Thyroid gland (tissue), 4 donors: Measurements from ENCODE around the gene CITED4.

Source experiments
- POLR2A ChIP-seq, 2 donors: fragments of 450-650 bp; IDR thresholded peaks; one replicate each; pipeline ENCODE4 v1.6.1; 2017; ENCODE audit warnings: antibody characterized with exemption in 2 of 2, mild to moderate bottlenecking in 2 of 2, moderate library complexity in 1 of 2
- TF ChIP-seq, protein P1 (sequence below), 6 experiments: fragments of 200-600 bp in 3 of 6; fragments of 450-650 bp in 3 of 6; sonication (generic) in 3 of 6; IDR thresholded peaks; one replicate each; pipeline ENCODE4 v1.5.1; 2016 to 2019; ENCODE audit warnings: antibody characterized with exemption in 6 of 6, mild to moderate bottlenecking in 2 of 6, inconsistent platforms in 1 of 6, moderate library complexity in 1 of 6

DNA sequence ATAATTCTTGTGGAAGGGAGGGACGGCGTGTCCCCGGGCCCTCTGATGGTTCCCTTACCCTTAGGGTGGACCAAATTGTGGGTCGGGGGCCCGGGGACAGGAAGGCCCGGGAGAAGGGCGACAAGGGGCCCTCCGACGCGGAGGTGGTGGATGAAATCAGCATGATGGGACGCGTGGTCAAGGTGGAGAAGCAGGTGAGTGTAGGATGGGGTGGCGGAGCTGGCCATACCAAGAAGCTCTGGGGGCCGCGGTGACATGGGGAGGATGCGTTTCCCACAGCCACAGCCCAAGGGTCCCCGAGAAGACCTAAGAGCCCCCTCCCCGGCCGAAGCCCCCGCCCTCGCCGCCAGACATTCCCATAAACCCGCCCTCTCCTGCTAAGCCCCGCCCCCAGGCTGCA, 24.6 kb downstream of the CITED4 start:
- no peak for TF ChIP-seq POLR2A (IDR thresholded peaks at IDR 0.05)
- TF ChIP-seq, protein P1, sequence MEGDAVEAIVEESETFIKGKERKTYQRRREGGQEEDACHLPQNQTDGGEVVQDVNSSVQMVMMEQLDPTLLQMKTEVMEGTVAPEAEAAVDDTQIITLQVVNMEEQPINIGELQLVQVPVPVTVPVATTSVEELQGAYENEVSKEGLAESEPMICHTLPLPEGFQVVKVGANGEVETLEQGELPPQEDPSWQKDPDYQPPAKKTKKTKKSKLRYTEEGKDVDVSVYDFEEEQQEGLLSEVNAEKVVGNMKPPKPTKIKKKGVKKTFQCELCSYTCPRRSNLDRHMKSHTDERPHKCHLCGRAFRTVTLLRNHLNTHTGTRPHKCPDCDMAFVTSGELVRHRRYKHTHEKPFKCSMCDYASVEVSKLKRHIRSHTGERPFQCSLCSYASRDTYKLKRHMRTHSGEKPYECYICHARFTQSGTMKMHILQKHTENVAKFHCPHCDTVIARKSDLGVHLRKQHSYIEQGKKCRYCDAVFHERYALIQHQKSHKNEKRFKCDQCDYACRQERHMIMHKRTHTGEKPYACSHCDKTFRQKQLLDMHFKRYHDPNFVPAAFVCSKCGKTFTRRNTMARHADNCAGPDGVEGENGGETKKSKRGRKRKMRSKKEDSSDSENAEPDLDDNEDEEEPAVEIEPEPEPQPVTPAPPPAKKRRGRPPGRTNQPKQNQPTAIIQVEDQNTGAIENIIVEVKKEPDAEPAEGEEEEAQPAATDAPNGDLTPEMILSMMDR (IDR thresholded peaks at IDR 0.05): no peak
